HT1080 (cell line): ENCODE results near the gene HBA1. TPM values are rescaled to one million over a fixed set of nuclear protein-coding genes. Genes with fewer than 3 reads are reported as not detected.
A peak's percentile ranks its signal among the peaks of the same experiment; 100 is the strongest.
"Not testable (repeated sequence)": the region's sequence is repeated elsewhere in the genome, so short reads cannot be mapped to it uniquely, and the experiment has no call there.

ENCODE experiments used
- DNase-seq: peaks from one replicate; pipeline ENCODE4 v3.0.0-alpha.2; 2015; ENCODE audit warnings: low read depth
- total RNA-seq: library from RNA; depleted of rRNA; stranded (reverse); fragments of >200 nt; shearing (Covaris generic); gene quantifications from 2 replicates; pipeline ENCODE4 v1.2.3, GENCODE V29; 2014

Gene HBA1
- total RNA-seq, 1 experiment from 2014 or later, result not detected

DNA sequence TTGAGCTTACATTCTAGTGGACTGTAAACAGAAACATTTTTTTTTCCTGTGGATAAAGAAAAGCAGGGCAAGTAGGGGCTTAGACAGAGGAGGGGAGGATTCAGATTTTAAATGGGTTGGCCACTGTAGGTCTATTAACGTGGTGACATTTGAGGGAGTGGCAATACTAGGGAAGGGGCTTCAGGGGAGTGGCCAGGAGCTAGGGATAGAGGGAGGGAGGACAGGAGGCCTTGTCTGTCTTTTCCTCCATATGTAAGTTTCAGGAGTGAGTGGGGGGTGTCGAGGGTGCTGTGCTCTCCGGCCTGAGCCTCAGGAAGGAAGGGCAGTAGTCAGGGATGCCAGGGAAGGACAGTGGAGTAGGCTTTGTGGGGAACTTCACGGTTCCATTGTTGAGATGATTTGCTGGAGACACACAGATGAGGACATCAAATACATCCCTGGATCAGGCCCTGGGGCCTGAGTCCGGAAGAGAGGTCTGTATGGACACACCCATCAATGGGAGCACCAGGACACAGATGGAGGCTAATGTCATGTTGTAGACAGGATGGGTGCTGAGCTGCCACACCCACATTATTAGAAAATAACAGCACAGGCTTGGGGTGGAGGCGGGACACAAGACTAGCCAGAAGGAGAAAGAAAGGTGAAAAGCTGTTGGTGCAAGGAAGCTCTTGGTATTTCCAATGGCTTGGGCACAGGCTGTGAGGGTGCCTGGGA, 17.2 kb upstream of the HBA1 start:
- no peak for DNase-seq

- DNase-seq, result not testable (repeated sequence)
These were observed 16.2 kb upstream of the HBA1 start for GRCh38 chr16:160242-160641.

DNA sequence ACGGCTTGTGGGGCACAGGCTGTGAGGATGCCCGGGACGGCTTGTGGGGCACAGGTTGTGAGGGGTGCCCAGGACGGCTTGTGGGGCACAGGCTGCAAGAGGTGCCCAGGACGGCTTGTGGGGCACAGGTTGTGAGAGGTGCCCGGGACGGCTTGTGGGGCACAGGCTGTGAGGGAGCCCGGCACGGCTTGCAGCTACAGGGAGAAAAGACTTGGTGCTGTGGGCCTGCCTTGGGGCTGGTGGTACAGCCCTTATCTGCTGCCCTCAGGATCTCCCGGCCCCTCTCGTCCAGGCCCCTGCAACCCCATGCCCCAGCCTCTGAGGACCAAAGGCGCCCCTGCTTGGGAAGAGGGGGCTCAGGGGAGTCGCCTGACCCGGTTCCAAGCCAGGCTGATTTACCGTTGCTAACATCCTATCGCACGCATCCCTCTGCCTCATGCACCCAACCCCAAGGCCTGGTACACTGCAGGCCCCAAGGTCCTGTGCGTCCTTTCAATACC, 15.7 kb upstream of the HBA1 start:
- DNase-seq, result no peak

DNA sequence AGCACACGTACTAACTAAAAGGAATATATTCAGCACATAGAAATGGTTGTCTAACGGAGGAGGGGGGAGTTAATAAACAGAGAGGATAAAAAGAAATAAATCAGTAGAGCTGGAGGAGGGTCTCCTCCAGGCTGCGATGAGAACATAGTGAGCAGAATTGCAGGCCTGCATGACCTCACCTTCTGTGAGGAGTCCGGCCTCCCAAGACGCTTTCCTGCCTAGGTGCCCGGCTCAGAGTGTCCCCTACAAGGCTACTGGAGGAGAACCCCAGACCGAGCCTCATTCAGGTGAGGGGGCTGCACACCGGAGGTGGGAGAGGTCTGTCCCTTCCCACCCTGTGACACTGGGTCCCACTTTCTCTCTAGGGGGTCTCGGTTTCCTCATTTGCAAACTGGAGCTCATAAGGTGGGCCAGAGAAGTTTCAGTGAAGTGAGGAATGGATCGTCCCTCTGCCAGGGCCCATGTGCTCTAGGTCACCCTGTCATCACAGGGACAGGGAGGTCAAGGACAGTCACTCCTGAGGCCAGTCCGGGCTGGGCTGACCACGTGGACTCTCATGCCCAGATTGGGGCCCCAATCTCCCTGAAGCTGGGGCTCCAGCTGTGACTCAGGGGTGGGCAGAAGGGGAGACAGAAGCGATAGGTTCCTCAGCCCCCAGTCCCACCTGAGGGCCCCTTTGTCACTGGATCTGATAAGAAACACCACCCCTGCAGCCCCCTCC, 14.0 kb upstream of the HBA1 start:
- DNase-seq, result no peak

DNA sequence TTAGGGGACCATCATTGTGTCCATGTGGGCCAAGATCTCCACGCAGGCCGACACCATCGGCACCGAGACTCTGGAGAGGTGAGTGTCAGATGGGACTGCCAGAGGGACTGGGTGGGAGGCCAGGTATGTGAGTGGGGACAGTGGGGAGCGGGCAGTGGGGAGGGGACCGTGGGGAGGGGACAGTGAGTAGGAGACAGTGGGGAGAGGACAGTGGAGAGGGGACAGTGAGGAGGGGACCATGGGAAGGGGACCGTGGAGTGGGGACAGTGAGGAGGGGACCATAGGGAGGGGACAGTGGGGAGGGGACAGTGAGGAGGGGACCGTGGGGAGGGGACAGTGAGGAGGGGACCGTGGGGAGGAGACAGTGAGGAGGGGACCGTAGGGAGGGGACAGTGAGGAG, 13.3 kb upstream of the HBA1 start:
- DNase-seq, result not testable (repeated sequence)

DNA sequence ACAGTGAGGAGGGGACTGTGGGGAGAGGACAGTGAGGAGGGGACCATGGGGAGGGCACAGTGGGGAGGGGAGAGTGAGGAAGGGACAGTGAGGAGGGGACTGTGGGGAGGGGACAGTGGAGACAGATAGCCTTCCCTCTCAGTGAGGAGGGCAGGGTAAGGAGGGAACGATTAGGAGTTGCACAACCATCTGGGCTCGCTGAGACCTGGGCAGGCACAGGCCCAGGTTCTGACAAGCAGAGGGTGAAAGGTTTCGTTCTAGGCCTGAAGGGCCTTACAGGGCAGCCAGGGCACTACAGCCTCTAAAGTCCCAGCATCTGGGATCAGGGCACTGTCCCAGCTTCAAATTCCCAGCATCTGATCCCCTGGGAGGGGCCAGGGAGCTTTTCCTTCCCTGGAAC, 12.8 kb upstream of the HBA1 start:
- not testable (repeated sequence) for DNase-seq

DNA sequence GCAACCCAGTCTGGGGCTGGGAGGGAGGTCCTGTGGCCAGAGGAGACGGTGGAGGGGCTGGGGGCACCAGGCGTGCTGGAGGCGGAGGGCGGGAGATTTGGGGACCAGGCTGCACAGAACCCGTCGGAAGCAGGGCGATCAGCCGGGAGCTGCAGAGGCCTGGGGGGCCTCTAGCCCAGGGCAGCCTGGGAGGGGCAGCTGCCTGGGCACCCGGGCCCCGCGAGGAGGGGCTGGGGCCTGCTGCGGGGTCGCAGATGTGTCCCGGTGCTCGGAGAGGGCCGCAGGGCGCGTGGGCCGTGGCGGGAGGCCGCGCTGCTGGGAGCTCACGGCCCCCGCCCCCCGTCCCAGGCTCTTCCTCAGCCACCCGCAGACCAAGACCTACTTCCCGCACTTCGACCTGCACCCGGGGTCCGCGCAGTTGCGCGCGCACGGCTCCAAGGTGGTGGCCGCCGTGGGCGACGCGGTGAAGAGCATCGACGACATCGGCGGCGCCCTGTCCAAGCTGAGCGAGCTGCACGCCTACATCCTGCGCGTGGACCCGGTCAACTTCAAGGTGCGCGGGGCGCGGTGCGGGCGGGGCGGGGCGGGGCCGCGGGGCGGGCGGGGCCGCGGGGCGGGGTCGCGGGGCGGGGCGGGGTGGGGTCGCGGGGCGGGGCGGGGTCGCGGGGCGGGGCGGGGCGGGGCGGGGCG, 12.2 kb upstream of the HBA1 start:
- not testable (repeated sequence) for DNase-seq

GRCh38 chr16:164827-165538, 11.5 kb upstream of the HBA1 start:
- no peak for DNase-seq

- DNase-seq, result no peak
These were observed 10.7 kb upstream of the HBA1 start, which contains the start of gene HBM for GRCh38 chr16:165539-166374. TSS of gene HBM (plus strand) at chr16:165978. CDS start at chr16:165998, 20 bp downstream.

- DNase-seq, result no peak
These were observed 9.9 kb upstream of the HBA1 start for GRCh38 chr16:166375-167121.

DNA sequence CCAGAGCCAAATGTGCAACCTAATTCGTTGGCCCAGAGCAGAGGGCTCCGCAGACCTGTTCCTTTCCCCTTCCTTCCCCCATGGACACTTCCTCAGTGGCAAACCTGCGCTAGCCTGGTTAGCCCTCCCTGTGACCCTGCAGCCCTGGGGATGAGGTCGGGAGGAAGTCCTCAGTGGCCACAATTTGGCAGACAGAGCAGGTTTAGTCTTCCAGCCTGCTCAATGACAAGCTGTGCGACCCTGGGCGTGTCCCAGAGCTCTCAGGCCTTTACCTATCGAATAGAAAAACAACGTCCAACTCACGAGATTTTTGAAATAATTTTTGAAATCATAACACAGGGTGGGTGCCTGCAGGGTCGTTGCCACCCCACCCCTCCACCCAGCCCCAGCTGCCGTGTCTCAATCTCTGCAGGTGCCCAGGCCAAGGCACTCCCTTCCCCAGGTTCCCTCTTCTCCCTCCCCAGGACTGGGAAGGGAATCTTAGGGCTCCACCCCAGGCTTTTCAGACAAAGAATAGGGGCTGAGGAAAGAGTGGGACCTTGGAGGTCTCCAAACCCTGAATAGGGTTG, 9.3 kb upstream of the HBA1 start:
- DNase-seq, result no peak

DNA sequence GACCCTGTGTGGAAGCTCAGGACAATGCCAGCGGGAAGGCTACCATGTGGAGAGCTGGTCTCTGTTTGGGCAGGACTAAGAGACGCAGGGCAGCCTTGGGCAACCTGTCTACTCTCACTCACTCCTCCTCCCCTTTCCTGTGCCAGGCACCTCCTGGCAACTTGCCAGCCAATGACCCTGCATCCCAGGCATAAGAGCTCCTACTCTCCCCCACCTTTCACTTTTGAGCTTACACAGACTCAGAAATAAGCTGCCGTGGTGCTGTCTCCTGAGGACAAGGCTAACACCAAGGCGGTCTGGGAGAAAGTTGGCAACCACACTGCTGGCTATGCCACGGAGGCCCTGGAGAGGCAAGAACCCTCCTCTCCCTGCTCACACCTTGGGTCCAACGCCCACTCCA, 8.1 kb upstream of the HBA1 start:
- no peak for DNase-seq

GRCh38 chr16:169014-169413, 7.5 kb upstream of the HBA1 start:
- no peak for DNase-seq

GRCh38 chr16:170088-170507, 6.4 kb upstream of the HBA1 start:
- DNase-seq, result peak; percentile 35

GRCh38 chr16:170788-171187, 5.7 kb upstream of the HBA1 start:
- DNase-seq, result no peak

DNA sequence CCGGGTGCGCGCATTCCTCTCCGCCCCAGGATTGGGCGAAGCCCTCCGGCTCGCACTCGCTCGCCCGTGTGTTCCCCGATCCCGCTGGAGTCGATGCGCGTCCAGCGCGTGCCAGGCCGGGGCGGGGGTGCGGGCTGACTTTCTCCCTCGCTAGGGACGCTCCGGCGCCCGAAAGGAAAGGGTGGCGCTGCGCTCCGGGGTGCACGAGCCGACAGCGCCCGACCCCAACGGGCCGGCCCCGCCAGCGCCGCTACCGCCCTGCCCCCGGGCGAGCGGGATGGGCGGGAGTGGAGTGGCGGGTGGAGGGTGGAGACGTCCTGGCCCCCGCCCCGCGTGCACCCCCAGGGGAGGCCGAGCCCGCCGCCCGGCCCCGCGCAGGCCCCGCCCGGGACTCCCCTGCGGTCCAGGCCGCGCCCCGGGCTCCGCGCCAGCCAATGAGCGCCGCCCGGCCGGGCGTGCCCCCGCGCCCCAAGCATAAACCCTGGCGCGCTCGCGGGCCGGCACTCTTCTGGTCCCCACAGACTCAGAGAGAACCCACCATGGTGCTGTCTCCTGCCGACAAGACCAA, 4.0 kb upstream of the HBA1 start, which contains the start of gene HBA2:
HBA2 (plus strand) TSS at position 503 of the 568 bp plus-strand sequence; CDS start at position 540, 37 bp downstream.
- not testable (repeated sequence) for DNase-seq

GRCh38 chr16:173211-173854, 3.1 kb upstream of the HBA1 start:
- DNase-seq, result not testable (repeated sequence)
